GM19452 (cell line): ENCODE results near the gene CEBPE.
"Not testable (repeated sequence)": the region's sequence is repeated elsewhere in the genome, so short reads cannot be mapped to it uniquely, and the experiment has no call there.

Experiments
- ATAC-seq: cut with Tn5 transposase; IDR thresholded peaks from one replicate; pipeline ENCODE4 v1.9.1; 2021; ENCODE audit not compliant: unreplicated experiment

The CEBPE gene

DNA sequence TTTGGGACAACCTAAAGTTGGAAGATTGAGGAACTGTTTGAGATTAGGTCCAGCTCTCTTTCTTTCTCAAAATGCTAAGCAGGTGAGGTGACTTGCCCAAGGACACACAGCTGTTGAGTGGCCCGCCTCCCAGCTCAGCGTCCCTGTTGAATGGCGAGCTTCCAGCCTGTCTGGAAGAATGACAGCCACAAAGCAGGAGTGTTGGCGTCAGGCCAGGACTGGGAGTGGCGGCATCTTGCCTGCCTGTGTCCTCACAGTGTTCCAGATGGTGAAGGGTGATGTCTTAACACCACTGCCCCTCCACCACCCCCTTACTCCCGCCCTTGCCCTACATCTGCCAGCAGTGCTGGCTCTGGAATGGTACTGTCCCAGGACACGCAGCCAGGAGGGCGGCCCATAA is 4.4 kb upstream of the CEBPE start:
- ATAC-seq, result no peak

DNA sequence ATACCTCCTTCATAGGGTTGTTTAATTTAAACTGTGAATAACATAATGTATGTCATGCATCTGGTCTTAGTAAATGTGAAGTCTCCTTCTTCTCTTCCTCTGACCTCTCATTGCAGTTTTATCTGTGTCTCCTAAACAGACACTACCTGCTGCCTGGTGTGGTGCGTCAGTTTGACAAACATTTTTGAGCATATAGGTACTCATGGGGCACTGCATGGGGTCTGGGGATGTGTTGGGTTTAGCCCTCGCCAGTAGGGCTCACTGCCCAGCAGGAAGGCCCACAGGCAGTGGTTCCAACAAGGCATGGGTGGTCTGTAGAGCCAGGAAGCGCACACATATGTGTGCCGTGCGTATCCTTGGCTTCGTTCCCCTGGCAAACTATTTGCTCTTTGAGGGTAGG is 3.0 kb upstream of the CEBPE start:
- no peak for ATAC-seq

DNA sequence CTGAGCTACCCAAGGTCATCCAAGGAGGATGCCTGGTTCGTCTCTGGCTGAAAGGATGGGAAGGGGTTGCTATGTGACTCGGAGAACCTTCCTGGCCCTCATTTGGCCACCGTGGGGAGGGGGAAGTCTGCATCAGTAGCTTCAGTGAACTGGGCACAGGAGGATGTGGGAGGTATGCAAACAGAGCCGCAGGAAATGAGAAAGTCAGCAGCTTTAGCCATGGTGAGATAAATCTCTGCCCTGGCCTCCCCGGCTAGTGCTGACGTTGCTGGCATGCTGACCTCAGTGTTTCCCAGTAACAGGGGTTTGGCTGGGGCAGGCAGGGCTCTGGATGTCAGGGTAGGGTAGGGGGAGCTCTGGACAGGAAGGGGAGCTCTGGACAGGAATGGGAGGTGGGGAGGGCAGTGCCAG is 2.3 kb upstream of the CEBPE start:
- ATAC-seq, result no peak

DNA sequence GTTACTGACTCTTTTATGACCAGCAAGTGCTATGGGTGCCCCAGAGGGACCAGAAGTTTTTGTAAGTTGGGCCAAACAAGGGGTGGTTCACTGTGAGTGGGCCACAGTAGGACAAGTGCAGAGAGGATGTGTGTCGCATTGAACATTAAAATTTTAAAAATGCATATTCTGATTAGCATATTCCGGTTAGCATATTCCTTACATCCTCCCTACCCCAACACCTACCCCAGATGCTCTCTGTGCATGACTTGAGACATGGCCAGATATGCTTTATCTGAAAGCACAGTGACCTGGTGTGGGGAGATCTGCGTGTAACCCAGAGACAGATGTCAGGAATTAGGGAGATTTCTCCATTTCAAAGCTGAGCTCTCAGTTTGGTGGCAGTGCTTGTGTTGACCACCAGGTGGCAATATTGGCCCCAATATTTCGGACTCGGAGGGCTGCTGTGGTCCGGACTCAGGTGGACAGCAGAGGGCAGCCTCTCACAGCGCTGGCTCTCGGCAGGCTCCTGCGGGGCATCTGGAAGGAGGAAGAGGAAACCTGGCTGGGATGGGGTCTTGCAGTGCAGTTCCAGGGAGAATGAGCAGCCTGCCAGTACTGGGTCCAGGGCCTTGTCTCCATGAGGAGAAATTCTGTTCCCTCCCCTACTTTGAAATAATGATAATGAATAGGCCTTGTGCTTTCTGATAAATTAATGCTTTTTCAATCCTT is 1.6 kb upstream of the CEBPE start:
- ATAC-seq, result peak; percentile 62

DNA sequence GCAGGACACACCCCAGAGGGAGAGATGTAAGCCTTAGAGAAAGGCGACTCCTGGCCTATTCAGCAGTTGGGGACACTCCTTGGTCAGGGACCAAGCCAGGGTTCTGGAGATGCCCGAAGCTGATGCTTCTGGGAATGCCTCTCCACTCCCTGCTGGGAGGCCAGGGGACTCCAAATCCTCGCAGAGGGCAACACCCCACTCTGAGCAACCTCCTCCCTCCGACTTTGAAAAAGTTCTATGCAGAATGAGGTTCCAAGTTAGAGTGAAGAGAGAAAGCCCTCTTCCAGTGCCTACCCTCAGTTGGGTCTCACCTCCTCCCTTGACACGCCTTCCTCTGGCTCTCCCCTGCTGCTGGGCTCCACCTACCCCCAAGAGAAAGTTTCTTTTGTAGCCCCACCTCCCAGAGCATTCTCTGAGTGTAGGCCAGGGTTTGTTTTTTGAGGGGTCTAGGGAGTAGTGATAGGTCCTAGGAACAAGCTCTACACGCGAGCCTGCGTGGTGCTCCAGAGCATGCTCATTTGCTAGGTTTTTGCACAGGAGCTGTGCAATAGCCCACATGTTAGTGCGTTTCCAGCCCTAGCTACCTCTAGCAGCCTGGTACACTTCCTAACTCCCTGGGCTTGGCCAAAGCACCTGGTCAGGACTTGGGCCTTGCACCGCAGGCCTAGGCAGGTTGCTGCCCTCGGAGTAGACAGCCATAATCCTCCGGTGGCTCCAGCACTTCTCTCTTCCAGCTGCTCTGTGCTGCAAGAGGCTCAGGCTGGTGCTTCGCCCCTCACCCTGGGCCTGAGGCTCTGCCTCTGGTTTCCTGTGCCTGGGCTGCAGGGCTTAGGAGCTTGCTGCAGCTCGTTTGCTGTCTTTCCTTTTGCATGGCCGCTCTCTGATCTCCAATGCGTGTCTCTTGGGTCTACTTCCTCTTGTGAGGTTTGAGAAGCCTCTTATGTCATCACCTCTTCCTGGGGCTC is 590 bp upstream of the CEBPE start:
- no peak for ATAC-seq

DNA sequence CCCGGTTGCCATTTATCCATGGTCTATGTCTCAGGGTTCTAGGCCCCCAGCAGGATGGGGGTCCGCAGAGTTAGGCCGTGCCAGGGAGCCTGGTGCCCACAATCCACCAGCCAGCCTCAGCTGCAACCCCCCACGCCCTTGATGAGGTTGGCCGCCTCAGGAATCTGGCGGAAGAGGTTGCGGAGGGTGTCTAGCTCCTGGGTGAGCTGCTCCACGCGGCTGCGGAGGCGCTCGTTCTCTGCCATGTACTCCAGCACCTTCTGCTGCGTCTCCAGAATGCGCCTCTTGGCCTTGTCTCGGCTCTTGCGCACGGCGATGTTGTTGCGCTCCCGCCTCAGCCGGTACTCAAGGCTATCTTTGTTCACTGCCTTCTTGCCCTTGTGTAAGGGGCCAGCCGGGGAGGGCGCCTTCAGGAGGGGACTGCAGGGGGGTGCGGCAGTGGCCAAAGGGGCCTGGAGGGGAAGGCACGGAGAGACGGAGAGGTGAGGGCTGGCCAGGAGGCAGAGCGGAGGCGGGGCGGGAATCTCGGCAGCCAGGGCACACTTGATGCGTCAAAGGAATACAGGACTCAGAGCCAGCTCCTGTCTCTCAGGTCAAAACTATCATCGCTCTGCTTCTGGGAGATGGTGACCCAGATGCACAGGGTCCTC is 1.6 kb downstream of the CEBPE start:
- ATAC-seq, result no peak

DNA sequence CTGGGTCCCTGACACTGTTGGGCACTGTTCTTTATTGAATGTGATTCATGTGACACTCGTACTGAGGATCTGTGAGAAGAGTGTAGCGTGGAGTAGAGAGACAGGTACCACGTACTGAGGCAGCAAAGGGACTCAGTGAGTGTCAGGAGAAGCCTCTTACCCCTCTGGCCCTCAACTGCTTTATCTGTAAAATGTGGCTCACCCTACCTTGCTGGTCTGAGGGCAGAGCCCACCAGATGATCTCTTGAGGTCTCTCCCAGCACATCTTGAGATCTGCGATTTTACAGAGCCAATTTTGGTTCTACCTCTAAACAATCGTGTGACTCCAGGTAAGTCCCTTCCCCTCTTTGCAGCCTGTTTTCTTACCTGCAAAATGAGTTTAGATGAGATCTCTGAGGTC is 3.1 kb downstream of the CEBPE start:
- ATAC-seq, result no peak

DNA sequence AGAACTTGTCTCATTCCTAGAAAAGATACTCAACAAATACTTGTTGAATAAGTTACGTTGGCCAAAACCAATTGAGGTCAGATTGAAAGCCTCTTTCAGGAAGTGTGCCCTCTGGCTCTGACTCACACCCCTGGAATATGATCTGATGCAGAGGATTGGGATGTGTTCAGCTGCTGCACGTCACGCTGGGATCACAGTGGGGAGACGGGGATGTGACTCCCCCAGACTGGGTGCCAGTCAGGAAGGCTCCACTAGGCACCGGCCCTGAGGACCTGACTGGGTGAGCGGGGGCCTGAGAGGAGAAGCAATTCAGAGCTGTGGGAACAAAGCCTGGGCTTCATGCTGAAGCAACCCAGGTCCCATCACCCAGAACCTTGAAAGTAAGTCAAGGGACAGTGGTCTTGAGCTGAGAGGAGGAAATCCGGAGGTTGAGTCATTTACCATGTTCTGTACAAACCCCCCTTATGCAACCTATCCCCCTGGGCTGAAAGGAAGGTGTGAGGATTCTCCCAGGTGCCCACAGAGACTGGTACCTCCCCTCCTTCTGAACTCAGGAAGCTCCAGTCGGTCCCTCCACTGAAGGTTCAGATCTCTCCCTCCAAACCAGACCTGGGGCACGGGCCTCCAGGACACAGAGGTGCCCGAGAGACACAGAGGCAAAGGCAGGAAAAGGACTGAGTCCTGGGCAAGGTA is 3.9 kb downstream of the CEBPE start:
- no peak for ATAC-seq

DNA sequence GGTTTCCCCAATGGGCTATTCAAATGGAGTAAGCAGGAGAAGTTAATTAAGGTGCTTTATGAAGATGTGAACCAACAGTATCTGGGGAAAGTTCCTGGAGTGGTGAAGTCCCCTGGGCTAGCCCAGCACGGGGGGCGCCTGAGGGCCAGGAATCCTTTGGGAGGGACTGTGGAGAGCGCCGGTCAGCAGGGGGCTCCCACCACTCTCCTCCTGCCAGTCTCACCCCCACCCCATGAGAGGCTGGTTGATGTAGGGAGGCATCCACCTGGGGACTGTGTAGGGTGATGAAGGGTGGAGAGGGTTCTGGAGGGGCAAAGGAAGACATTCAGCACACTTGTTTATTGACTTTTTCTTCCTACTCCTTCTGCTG is 4.4 kb downstream of the CEBPE start:
- no peak for ATAC-seq

DNA sequence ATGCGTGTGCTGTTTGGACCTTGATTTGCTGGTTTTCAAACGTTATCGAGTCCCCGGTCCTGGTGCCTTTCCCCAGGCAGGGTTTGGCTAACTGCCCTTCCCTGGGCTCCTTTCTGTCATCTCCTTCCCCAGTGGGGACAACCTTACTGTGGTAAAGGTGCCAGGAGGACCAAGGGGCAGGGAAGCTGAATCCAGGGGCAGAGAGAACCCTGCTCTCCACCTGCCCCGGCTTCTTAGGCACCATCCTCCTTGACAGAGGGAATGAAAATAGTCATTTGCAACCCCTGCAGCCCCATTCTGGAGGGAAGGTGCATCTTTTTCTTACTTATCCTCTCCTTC is 5.0 kb downstream of the CEBPE start:
- ATAC-seq, result no peak

DNA sequence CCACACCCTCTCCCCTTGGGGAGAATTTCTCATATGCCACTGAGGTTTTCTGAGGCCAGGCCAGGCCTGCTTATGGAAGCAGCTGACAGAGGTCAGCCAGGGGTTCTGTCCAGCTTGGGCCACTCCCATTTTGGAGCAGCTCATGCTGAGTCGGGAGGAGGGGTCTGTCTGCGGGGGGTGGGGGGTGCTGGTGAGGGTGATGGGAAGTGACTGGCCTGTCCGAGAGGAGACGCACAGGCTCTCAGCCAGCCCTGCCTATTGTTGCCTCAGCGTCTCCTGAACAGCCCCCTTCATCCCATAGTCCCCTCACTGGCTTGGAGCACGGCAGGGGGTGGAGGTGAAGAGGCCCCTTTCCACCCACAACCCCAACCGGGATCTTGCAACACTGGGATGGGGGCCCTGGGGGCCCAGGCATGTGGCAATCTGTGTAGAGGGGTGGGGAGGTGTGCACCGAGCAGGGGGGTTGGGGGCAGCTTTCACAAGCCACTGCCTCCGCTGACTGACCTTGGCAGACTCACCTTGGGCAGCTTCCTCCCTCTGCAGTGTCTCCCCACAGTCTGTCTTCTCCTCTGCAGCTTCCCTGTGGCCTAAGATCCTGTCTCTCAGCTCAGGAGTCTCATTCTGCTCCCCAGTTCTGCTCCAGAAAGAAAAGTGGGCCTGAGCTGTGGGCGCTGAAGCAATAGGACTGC is 5.5 kb downstream of the CEBPE start:
- ATAC-seq, result no peak

DNA sequence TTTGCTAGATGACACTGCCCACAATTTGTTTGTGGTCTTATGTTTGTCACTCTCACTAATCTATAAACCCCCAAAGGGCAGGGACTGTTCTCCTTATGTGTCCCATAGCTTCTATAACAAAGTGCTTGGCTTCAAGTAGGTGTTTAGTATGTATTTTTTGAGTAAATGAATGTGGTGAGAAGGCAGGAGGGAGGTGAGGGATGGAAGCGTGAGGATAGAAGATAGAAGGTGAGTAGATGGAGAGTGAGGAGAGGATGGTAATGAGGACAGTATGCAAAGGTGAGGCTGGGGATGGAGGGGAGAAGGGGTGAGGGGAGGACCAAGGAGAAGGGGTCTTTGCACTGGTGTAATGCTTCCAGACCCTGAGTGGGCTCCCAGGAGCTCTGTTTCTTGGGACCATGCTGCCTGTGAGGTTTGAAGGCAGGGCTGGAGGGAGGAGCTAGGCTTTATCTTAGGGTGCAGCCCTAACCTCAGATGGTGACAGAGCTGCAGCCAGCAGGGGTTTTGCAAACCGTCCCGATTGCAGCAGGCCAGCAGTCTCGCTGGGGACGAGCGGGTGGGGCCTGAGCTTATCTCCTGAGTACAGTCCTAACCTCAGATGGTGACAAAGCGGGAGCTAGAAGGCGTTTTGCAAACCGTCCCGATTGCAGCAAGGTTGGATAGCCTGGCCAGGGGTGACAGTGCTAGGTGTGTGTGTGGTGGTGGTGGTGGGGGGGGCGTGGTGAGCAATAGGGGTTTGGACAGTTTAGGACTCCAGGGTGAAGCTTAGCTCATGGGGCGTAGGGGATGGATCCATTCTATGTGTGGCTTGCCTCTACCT is 6.5 kb downstream of the CEBPE start:
- no peak for ATAC-seq

DNA sequence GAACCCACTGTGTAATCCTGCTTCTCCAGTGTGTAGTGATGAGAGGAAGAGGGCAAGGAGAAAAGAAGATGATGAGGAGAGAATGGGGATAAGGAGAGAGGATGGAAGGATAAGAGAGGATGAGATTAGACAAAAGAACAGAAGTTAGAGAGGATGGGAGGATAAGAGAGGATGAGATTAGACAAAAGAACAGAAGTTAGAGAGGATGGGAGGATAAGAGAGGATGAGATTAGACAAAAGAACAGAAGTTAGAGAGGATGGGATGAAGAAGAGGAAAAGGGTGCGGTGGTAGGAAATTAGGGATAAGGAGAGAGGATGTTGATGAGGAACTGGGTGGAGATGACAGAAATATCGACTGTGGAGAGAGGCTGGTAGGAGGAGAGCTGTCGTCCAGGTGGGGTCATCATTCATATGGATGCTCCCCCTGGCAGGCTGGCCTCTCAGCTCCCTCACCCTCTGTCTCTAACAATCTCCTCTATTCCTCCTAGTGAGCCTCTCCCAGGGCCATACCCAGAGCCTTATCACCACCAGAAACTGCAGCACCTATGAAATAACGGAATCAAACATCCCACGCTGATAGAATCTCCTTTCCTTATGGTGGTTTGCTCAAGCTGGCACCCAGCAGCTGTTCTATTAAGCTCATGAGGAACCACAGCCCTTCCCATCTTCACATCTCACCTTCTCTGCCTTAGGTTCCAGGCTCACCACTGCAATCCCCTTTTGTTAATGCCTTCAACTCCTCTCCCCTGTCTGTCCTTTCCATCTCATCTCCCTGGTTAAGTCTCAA is 8.3 kb downstream of the CEBPE start:
- ATAC-seq, result no peak

DNA sequence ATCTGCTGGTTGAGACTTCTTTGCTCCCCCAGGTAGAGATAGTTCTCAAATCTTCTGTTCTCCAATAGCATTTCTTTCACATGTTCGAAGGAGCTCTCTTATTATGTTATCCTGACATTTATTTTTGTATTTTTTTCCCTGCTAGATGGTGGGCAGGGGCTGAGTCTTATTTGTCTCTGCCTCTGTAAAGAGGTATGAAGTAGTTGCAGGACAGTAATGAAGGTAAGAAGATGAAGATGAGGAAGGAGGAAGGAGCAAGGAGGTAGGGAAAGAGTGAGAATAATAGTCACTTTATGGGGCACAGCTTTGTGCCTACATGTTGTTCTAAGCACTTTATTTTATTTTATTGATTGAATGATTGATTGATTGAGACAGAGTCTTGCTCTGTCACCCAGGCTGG is 9.3 kb downstream of the CEBPE start:
- no peak for ATAC-seq

DNA sequence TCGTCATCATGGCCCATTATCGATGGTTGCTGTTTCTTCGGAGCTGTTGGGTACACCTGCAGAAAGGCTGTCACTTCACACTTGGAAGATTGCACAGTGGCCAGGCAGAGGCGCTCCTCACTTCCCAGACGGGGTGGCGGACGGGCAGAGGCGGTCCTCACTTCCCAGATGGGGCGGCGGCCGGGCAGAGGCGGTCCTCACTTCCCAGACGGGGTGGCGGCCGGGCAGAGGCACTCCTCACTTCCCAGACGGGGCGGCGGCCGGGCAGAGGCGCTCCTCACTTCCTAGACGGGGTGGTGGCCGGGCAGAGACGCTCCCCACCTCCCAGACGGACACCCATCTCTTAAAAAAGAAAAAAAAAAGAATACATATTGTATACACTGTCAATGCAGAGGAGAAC is 10.9 kb downstream of the CEBPE start:
- not testable (repeated sequence) for ATAC-seq

DNA sequence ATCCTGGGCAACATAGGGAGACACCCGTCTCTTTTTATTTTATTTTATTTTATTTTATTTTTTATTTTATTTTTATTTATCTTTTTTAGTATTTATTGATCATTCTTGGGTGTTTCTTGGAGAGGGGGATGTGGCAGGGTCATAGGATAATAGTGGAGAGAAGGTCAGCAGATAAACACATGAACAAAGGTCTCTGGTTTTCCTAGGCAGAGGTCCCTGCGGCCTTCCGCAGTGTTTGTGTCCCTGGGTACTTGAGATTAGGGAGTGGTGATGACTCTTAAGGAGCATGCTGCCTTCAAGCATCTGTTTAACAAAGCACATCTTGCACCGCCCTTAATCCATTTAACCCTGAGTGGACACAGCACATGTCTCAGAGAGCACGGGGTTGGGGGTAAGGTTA is 11.4 kb downstream of the CEBPE start:
- not testable (repeated sequence) for ATAC-seq

DNA sequence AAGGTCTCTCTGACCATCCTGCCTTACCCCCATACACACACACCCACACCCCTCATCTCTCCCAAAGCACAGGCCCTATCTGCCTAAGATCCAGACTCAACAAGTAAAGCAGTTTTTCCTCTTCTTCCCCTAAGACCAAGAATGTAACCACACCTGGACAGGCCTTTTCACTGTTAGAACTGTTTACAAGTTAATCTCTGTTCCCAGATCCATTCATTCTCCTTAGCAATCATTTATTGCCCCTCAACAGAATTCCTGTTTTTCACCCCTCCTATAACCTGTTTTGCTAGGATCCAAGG is 12.4 kb downstream of the CEBPE start:
- ATAC-seq, result no peak

DNA sequence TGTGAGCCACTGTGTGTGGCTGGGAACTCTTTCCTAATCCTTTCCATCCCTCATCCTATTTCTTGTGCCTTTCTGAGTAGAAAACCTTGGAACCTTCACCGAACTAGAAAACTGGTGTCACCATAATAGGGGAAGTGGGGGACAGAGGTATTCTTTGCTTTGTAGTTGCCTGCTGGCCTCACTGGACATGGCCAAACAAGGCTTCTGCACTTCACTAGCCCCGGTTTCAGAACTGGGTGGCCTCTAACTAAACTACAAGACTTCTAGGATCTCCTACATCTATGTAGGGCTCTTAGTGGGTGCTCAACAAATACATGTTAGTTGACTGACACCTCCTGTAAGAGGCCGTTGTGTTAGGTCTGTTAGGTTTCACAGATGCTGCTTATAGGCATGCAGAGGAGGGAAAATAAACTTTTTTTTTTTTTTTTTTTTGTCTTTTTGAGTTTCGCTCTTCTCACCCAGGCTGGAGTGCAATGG is 13.7 kb downstream of the CEBPE start:
- no peak for ATAC-seq
